Measurements from ENCODE around the gene VPS13D.
A peak's percentile ranks its signal among the peaks of the same experiment; 100 is the strongest.
"Not testable (repeated sequence)": the region's sequence is repeated elsewhere in the genome, so short reads cannot be mapped to it uniquely, and the experiment has no call there.

VPS13D gene

DNA sequence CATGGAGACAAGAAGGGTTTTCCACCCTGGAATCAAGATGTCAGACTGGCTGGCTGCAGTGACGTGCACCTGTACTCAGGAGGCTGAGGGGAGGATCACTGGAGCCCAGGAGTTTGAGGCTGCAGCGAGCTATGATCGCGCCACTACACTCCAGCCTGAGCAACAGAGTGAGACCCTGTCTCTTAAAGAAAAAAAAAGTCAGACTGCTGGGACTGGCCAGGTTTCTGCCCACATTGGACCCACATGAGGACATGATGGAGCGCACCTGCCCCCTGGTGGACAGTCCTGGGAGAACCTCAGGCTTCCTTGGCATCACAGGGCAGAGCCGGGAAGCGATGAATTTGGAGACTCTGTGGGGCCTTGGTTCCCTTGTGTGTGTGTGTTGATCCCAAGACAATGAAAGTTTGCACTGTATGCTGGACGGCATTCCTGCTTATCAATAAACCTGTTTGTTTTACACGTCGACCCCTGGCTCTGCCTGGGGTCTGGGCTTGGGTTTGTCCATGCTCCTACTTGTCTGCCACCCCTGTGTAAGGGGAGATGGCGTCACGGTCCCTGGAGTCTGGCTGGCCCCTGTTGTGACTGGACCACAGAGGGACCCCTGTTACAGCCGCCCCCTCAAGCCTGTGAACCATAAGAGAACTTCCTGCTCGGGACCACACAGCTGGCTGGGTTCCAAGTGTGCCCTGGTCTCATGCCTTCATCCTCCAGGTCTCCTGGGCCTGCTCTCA is 20.9 kb upstream of the VPS13D start:
- Histone ChIP-seq H3K4me1 (ENCODE audit: control insufficient read depth, insufficient read depth, low read length, poor library complexity, severe bottlenecking) (no peaks in the 10 kb centered on the region), H3K27ac (ENCODE audit: low read depth, low read length, severe bottlenecking) (no peak overlapping the region), H3K9me3 (ENCODE audit: control insufficient read depth, low read length) (no peaks in the 10 kb centered on the region), H3K36me3 (ENCODE audit: control insufficient read depth, insufficient read depth, low read length) (no peaks in the 10 kb centered on the region), H3K4me3 (ENCODE audit: extremely low read depth, insufficient read depth, low read length, poor library complexity, severe bottlenecking) (no peak overlapping the region)
- 39 to 46% methylated on average over 11 to 13 of the region's 14 CpGs for WGBS, 2 experiments (ENCODE audit: insufficient coverage in 2 of 2)

DNA sequence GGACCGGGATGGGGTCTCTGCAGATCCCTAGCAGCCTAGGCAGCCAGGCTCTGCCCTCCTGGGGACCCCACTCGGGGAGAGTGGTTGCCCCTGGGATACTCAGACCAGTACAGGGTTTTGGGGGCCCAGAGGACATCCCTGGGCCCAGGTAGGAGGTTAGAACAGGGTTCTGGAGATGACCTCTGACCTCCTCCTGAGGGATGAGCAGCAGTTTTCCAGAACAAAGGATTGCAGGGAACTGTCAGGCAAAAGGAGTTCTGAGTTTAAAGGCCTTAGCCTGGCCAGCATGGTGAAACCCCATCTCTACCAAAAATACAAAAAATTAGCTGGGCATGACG is 20.4 kb upstream of the VPS13D start:
- Histone ChIP-seq H3K9me3 (ENCODE audit: control insufficient read depth, low read length) (no peaks in the 10 kb centered on the region), H3K27ac (ENCODE audit: low read depth, low read length, severe bottlenecking) (no peak overlapping the region), H3K4me3 (ENCODE audit: extremely low read depth, insufficient read depth, low read length, poor library complexity, severe bottlenecking) (no peak overlapping the region), H3K36me3 (ENCODE audit: control insufficient read depth, insufficient read depth, low read length) (no peaks in the 10 kb centered on the region), H3K4me1 (ENCODE audit: control insufficient read depth, insufficient read depth, low read length, poor library complexity, severe bottlenecking) (no peaks in the 10 kb centered on the region)
- 90 to 100% methylated on average over 2 of the region's 3 CpGs for WGBS, 2 experiments (ENCODE audit: insufficient coverage in 2 of 2)

DNA sequence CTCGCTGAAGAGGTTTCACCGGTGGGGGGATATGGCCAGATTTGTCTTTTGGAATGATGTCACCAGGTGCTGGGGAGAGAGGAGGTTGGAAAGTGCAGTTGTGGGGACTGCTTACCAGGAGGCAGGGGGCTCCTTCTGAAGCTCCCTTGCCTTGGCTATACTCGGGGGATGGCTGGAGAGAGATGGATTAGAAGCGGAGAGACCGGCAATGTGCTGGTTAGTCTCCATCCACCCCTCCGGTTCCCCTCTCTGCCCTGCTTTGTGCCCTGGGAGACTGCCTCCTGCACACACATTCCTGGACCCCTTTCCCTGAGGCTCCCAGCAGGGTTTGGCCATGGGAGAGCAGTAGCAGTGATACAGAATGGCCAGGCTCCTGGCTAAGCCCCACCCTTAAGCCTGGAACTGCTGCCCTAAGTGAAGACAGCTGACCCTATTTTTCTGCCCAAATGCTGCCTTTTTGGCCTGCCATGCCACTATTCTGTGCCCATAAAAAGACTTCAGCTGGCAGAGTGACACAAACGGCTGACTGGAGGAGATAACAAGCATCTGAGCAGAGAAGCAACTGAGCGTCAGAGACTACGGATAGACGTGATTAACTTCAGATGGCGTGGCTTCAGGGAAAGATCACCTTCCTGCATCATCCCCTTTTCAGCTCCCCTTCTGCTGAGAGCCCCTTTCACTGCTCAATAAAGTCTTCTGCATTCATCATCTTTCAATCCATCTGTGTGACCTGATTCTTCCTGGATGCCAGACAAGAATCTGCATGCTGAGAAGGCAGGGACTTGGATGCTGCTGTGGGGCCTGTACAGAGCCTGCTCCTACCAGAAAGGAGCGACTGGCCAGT is 14.5 kb upstream of the VPS13D start:
- no peaks in the 10 kb centered on the region for H3K36me3 ChIP-seq (ENCODE audit: control insufficient read depth, insufficient read depth, low read length)
- H3K9me3 ChIP-seq (ENCODE audit: control insufficient read depth, low read length), result no peaks in the 10 kb centered on the region
- no peak overlapping the region for H3K4me3 ChIP-seq (ENCODE audit: extremely low read depth, insufficient read depth, low read length, poor library complexity, severe bottlenecking)
- WGBS, 2 experiments (ENCODE audit: insufficient coverage in 2 of 2), result 94% methylated on average over 11 of the region's 12 CpGs
- H3K4me1 ChIP-seq (ENCODE audit: control insufficient read depth, insufficient read depth, low read length, poor library complexity, severe bottlenecking), result no peaks in the 10 kb centered on the region
- no peak overlapping the region for H3K27ac ChIP-seq (ENCODE audit: low read depth, low read length, severe bottlenecking)

DNA sequence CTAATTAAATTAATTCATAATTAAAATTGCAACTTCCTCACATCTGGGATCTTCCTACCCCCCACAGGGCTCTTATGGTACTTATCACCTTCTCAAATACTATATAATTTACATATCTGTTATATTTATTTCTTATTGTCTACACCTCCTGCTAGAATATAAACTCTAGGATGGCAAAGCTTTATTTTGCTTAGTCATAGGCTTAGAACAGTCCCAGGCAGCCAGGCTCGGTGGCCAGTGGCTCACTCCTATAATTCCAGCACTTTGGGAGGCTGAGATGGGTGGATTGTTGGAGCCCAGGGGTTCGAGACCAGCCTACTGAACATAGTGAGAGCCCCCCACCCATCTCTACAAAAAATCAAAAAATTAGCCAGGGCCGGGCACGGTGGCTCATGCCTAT is 10.0 kb upstream of the VPS13D start:
- Histone ChIP-seq H3K36me3 (ENCODE audit: control insufficient read depth, insufficient read depth, low read length) (no peaks in the 10 kb centered on the region), H3K9me3 (ENCODE audit: control insufficient read depth, low read length) (peaks cover 16% of the 10 kb centered on the region), H3K4me1 (ENCODE audit: control insufficient read depth, insufficient read depth, low read length, poor library complexity, severe bottlenecking) (no peaks in the 10 kb centered on the region), H3K4me3 (ENCODE audit: extremely low read depth, insufficient read depth, low read length, poor library complexity, severe bottlenecking) (no peak overlapping the region), H3K27ac (ENCODE audit: low read depth, low read length, severe bottlenecking) (no peak overlapping the region)
- WGBS, 2 experiments (ENCODE audit: insufficient coverage in 2 of 2), result 100% methylated on average over 2 of the region's 4 CpGs; no CpG with 5 or more reads in 1 of the 2 experiments

DNA sequence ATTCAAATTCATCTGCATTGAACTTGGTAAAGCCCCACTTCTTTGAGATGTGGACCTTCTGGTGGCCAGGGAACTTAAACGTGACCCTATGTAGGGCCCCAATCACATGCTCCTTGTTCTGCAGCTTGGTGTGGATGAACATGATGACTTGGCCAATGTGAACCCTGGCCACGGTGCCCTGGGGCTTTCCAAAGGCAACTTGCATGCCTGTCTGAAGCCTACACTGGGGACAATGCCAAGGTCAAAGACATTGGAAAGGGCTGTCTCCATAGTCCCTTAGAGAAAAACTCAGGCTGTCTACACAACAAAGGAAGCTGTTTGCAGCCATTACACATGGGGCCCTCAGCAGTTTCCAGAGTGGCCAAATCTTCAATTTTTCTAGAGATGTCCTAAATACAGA is 8.9 kb upstream of the VPS13D start:
- Histone ChIP-seq H3K9me3 (ENCODE audit: control insufficient read depth, low read length) (peaks cover 16% of the 10 kb centered on the region), H3K4me1 (ENCODE audit: control insufficient read depth, insufficient read depth, low read length, poor library complexity, severe bottlenecking) (no peaks in the 10 kb centered on the region), H3K27ac (ENCODE audit: low read depth, low read length, severe bottlenecking) (no peak overlapping the region), H3K36me3 (ENCODE audit: control insufficient read depth, insufficient read depth, low read length) (no peaks in the 10 kb centered on the region), H3K4me3 (ENCODE audit: extremely low read depth, insufficient read depth, low read length, poor library complexity, severe bottlenecking) (no peak overlapping the region)
- WGBS, 2 experiments (ENCODE audit: insufficient coverage in 2 of 2), result 80 to 100% methylated on average over 1 to 2 of the region's 2 CpGs

DNA sequence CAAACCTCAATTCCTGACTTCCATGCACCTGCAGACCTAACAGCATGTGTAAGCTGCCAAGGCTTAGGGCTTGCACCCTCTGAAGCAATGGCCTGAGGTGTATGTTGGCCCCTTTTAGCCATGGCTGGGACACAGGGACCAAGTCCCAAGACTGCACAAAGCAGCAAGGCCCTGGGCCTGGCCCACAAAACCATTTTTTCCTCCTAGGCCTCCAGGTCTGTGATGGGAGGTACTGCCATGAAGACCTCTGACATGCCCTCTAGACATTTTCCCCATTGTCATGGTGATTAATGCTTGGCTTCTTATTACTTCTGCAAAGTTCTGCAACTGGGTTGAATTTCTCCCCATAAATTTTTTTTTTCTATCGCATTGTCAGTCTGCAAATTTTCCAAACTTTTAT is 7.1 kb upstream of the VPS13D start:
- not testable (repeated sequence) for H3K4me3 ChIP-seq (ENCODE audit: extremely low read depth, insufficient read depth, low read length, poor library complexity, severe bottlenecking); H3K36me3 ChIP-seq (ENCODE audit: control insufficient read depth, insufficient read depth, low read length); H3K27ac ChIP-seq (ENCODE audit: low read depth, low read length, severe bottlenecking); H3K4me1 ChIP-seq (ENCODE audit: control insufficient read depth, insufficient read depth, low read length, poor library complexity, severe bottlenecking)
- peaks cover 16% of the 10 kb centered on the region for H3K9me3 ChIP-seq (ENCODE audit: control insufficient read depth, low read length)
- 88 to 100% methylated on average over 1 of the region's 1 CpG for WGBS, 2 experiments (ENCODE audit: insufficient coverage in 2 of 2)

DNA sequence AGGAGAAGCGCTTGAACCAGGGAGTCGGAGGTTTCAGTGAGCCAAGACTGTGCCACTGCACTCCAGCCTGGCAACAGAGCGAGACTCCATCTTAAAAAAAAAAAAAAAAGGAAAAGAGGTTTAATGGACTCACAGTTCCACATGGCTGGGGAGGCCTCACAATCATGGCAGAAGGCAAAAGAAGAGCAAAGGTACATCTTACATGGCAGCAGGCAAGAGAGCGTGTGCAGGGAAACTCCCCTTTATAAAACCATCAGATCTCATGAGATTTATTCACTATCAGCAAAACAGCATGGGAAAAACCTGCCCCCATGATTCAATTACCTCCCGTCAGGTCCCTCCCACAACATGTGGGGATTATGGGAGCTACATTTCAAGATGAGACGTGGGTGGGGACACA is 5.7 kb upstream of the VPS13D start:
- 75 to 85% methylated on average over 3 of the region's 6 CpGs for WGBS, 2 experiments (ENCODE audit: insufficient coverage in 2 of 2)
- H3K4me1 ChIP-seq (ENCODE audit: control insufficient read depth, insufficient read depth, low read length, poor library complexity, severe bottlenecking); H3K36me3 ChIP-seq (ENCODE audit: control insufficient read depth, insufficient read depth, low read length); H3K4me3 ChIP-seq (ENCODE audit: extremely low read depth, insufficient read depth, low read length, poor library complexity, severe bottlenecking); H3K27ac ChIP-seq (ENCODE audit: low read depth, low read length, severe bottlenecking): not testable (repeated sequence)
- peaks cover 16% of the 10 kb centered on the region for H3K9me3 ChIP-seq (ENCODE audit: control insufficient read depth, low read length)

DNA sequence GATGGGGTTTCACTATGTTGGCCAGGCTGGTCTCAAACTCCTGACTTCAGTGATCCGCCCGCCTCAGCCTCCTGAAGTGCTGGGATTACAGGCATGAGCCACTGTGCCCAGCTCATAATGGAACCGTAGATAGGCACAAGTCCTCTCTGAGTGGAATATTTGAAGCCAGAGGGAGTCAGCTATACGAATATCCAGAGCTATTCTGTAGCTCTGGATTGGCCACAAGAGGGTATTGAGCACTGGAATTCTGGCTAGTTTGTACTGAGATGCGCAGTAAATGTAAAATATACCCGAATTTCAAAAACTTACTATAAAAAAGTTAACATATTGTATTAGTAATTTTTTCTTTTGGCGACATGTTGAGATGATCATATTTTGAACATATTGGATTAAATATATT is 851 bp upstream of the VPS13D start:
- Histone ChIP-seq H3K4me1 (ENCODE audit: control insufficient read depth, insufficient read depth, low read length, poor library complexity, severe bottlenecking) (peaks cover 4% of the 10 kb centered on the region), H3K36me3 (ENCODE audit: control insufficient read depth, insufficient read depth, low read length) (peaks cover under 1% of the 10 kb centered on the region), H3K27ac (ENCODE audit: low read depth, low read length, severe bottlenecking) (no peak overlapping the region), H3K9me3 (ENCODE audit: control insufficient read depth, low read length) (no peaks in the 10 kb centered on the region), H3K4me3 (ENCODE audit: extremely low read depth, insufficient read depth, low read length, poor library complexity, severe bottlenecking) (no peak overlapping the region)
- 85 to 98% methylated on average over 4 of the region's 7 CpGs for whole genome bisulfite sequencing, 2 experiments (ENCODE audit: insufficient coverage in 2 of 2)

DNA sequence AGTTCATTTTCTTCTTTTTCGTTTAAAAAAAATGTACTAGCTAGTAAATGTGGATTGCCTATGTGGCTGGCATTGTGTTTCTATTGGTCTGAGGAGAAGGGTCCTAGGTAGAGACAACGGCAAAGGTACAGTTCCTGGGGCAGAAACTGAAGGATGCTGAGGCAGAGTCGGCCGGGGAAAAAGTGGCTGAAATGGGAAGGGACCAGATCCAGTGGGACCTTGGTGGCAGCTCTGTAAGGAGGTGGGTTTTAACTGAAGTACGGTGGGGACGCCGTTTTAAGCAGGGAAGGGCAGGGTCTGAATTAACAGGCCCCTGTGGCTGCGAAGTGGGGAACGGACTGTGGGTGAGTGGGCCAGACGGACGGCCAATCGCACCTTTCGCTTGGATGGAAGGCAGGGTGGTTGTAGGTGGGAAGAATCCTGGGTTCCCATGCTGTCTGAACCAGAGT is 420 bp upstream of the VPS13D start:
- peaks cover 4% of the 10 kb centered on the region for H3K4me1 ChIP-seq (ENCODE audit: control insufficient read depth, insufficient read depth, low read length, poor library complexity, severe bottlenecking)
- no peak overlapping the region for H3K27ac ChIP-seq (ENCODE audit: low read depth, low read length, severe bottlenecking)
- no peak overlapping the region for H3K4me3 ChIP-seq (ENCODE audit: extremely low read depth, insufficient read depth, low read length, poor library complexity, severe bottlenecking)
- no peaks in the 10 kb centered on the region for H3K9me3 ChIP-seq (ENCODE audit: control insufficient read depth, low read length)
- WGBS, 2 experiments (ENCODE audit: insufficient coverage in 2 of 2), result 88 to 89% methylated on average over 8 to 12 of the region's 13 CpGs
- H3K36me3 ChIP-seq (ENCODE audit: control insufficient read depth, insufficient read depth, low read length), result peaks cover 5% of the 10 kb centered on the region

DNA sequence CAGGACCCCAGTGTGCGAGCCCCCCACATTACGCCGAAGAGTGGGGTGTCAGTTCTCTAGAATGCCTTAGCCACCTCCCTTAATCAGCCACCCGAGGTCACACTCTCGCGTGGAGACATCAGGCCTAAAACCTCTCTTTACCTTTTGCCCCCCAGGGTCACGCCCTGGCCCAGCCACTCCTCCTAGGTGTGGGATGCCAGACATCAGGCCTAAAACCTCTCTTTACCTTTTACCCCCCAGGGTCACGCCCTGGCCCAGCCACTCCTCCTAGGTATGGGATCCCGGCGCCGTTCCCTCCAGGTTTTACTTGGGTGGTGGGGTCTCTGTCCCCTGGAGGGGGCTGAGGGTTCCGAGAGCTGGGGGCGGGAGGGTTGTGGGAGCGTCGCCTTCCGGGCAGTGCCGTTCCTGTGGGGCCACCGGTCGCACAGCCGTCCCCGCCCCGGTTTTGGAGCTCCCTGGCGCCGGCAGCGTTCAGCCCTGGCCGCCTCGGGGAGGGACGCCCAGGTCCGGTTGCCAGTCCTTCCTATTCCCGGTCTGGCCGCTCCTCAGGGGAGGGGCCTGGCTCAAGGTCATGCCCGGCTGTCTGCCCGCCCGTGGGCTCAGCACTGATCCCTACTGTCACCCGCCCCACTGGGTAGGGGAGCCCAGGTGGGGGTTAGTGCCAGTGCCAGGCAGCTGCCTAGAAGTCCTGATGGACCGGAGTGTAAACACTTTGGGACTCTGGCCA is 882 bp downstream of the VPS13D start:
- WGBS, 2 experiments (ENCODE audit: insufficient coverage in 2 of 2), result 4% methylated on average over 26 to 30 of the region's 36 CpGs
- Histone ChIP-seq H3K4me3 (ENCODE audit: extremely low read depth, insufficient read depth, low read length, poor library complexity, severe bottlenecking) (peak overlapping the region; percentile 95), H3K27ac (ENCODE audit: low read depth, low read length, severe bottlenecking) (no peak overlapping the region), H3K36me3 (ENCODE audit: control insufficient read depth, insufficient read depth, low read length) (peaks cover 6% of the 10 kb centered on the region), H3K9me3 (ENCODE audit: control insufficient read depth, low read length) (no peaks in the 10 kb centered on the region), H3K4me1 (ENCODE audit: control insufficient read depth, insufficient read depth, low read length, poor library complexity, severe bottlenecking) (peaks cover 4% of the 10 kb centered on the region)
